Amygdala (tissue), 56 donors: ENCODE results near the gene RASGRF1.
A peak's percentile ranks its signal among the peaks of the same experiment; 100 is the strongest.

Experiments
- DNase-seq, 56 donors: peaks; one replicate each; lab custom pipeline; 2025; lab: John Stamatoyannopoulos, UW

RASGRF1 gene

GRCh38 chr15:79102595-79102994 is 12.0 kb upstream of the RASGRF1 start:
- no peak for DNase-seq

DNA sequence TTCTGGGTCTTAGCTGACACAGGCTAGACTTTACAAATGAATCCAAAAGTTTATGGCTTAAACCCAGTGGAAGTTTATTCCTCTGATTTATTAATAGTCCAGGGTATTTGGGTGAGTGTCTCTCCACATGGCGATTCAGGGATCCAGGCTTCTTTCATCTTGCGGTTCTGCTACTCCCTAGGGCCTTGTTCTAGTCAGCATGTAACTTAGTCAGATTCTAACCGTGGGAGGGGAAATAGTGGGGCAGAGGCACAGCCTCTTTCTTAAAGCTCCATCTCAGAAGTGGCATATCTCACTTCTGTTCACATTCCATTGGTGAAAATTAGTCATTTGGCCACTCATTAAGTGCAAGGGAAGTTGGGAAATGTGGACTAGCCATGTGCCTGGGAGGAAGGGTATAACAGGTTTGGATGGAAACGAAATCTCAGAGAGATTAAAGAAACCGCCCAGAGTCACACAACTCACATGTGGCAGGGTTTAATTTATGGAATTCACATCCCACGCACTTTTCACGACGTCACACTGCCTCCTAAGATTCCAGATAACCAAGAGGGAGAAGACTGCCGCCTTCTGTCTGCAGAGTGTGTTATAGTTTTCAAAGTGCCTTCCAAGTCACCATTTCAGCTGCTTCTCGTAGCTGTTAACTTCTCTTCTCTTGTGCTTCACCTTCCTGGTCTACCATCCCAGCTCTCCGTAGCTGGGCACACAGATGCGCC is 11.4 kb upstream of the RASGRF1 start:
- DNase-seq: no peak

- no peak for DNase-seq
Measured at GRCh38 chr15:79099692-79100091, 9.1 kb upstream of the RASGRF1 start.

GRCh38 chr15:79094611-79095021 is 4.0 kb upstream of the RASGRF1 start:
- DNase-seq: no peak

- no peak for DNase-seq
Measured at GRCh38 chr15:79093352-79093935, 2.9 kb upstream of the RASGRF1 start.

GRCh38 chr15:79092382-79092781 is 1.8 kb upstream of the RASGRF1 start:
- DNase-seq: no peak

GRCh38 chr15:79091204-79091867 is 756 bp upstream of the RASGRF1 start:
- DNase-seq: peak in 25 of 56 donors; percentile 11 to 70 (median 47)

DNA sequence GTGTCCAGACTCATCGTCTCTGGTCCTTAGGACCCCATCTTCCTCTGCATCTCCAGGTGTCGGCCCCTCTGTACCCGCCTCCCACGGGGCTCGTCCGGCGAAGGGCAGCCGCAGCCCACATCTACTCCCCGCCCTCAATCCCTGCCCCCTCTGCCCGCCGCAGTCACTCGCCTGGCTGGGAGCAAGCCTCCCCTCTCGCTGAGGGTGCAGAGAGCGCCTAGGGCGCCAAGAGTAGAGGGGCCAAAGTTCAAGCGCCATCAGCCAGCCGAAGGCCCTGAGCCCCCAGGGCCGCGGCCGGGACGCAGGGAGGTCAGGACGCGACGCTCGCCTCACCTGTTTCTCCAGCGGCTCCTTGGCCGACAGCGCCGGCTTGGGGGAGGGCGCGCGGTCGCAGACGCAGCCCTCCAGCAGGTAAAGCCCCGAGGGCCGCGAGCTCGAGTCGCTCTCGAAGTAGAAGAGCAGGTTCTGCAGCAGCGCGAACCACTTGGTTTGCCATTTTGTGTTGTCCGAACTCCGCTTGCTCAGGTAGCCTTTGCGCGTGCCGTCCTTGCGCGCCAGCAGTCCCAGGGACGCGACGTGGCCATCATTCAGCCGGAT is 592 bp downstream of the RASGRF1 start:
- DNase-seq: no peak

- DNase-seq: peak in 4 of 56 donors; percentile 12 to 40 (median 26)
Measured at GRCh38 chr15:79089331-79089889, 1.2 kb downstream of the RASGRF1 start.

- no peak for DNase-seq
Measured at GRCh38 chr15:79088426-79089205, 2.0 kb downstream of the RASGRF1 start.

- no peak for DNase-seq
Measured at GRCh38 chr15:79086814-79087213, 3.8 kb downstream of the RASGRF1 start.

DNA sequence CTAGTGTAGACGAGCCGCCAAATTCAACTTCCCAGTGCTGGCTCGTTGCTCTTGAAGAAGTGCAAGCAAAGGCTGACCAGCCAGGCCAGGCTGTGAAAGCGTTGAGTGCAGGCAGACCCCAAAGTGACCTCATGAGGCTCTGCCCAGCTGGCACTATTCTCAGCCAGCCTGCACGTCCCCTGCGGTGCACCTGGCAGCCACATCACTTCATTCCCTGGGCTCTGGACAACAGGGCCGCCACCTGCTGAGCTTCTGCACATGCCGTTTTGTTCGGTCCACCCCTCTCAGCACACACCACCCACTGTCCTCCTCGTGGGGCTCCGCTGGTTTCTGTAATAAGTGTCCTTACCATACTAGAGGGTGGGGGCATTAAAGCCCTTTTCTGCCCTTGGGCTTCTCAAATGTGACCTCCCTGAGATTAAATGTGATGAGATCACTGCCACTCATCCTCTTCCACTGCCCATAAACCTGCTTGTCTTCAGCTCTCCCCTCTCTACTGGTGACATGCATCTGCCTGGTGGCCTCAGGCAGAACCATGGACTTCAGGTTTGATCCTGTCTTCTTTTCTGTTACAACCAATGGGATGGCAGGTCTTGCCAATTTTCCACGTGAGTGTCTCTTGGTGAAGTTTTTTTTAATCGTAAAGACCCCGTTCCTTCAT is 6.1 kb downstream of the RASGRF1 start:
- peak in 1 of 56 donors; percentile 8 for DNase-seq

GRCh38 chr15:79083154-79083553 is 7.4 kb downstream of the RASGRF1 start:
- DNase-seq: no peak

DNA sequence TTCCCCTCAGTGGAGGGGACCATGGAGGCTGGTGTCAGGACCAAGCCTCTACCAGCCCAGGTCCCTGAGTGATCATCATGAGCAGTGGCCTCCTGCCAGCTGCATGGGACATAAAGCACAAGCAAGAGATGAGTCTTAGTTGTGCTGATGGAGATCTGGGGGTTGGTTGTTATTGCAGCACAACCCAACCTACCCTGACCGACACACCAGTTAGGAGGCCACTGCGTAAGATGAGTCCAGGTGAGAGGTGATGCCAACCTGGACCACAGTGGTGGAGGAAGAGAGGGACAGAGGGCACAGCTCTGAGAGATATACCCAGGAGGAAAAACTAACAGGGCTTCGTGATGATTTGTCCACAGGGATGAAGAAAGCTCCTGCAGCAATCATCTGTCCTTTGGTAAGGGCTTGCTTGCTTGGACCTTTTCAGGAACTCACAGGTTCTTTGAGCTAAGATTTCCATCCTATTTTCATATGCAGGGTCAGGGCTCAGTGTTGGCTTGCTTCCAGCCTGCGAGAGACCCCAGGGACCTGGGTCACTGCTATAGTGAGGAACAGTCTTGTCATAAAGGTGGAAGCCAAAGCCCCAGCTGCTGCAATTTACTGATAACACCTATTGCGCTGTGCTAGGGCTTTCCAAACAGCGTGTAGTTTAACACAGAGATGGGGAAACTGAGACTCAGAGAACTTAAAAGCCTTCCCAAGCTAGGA is 8.1 kb downstream of the RASGRF1 start:
- no peak for DNase-seq

- no peak for DNase-seq
Measured at GRCh38 chr15:79078763-79079410, 11.7 kb downstream of the RASGRF1 start.

DNA sequence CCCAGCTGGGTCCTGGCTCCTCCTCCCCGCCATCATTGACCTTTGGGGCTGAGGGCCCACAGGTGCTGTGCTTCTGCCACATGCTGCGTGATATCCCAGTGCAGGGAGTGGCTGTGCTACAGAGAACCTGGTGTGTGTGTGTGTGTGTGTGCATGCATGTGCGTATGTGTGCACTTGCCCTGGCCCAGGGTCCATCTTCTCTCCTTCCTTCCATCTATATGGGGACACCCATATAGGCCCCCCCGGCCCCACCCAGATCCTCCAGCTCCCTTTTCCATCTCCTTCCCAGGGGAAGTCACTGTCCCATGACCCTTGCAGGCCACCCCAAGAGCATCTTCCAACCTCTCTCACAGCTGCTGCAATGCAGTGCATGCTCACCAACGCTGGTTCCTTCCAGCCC is 12.6 kb downstream of the RASGRF1 start:
- DNase-seq: no peak

DNA sequence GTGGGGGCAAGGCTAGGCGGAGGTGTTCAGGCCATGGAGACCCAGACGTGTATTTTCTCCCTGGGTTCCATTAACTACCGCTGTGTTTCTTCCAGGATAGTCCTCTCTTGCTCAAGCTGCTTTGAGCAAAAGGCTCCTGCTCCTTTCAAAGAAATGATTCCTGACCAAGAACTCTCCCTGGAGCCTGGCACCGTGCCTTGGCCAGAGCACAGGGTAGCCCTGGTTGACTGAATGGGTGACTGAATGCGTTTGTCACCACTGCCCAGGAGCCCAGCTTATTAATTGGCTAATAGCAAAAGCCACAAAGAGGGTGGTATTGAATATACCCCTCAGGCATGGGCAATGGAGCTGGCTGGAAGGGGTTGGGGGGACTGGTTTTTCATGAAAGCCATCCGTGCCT is 13.9 kb downstream of the RASGRF1 start:
- DNase-seq: peak in 14 of 56 donors; percentile 8 to 46 (median 26)

GRCh38 chr15:79075256-79075655 is 15.3 kb downstream of the RASGRF1 start:
- no peak for DNase-seq

GRCh38 chr15:79073336-79073735 is 17.2 kb downstream of the RASGRF1 start:
- no peak for DNase-seq
